Skeletal muscle cell (primary cell): ENCODE data around the gene SLC37A2.
"Not testable (repeated sequence)": the region's sequence is repeated elsewhere in the genome, so short reads cannot be mapped to it uniquely, and the experiment has no call there.

Experiments used
- DNase-seq: peaks from one replicate; pipeline ENCODE4 v3.0.0-alpha.2; 2010; ENCODE audit warnings: low read depth
- H3K4me3 ChIP-seq: 2 replicates; pipeline ENCODE4 v1.5.1; 2011; ENCODE audit warnings: low read depth, mild to moderate bottlenecking, control low read depth, low read length, moderate library complexity

The SLC37A2 gene

DNA sequence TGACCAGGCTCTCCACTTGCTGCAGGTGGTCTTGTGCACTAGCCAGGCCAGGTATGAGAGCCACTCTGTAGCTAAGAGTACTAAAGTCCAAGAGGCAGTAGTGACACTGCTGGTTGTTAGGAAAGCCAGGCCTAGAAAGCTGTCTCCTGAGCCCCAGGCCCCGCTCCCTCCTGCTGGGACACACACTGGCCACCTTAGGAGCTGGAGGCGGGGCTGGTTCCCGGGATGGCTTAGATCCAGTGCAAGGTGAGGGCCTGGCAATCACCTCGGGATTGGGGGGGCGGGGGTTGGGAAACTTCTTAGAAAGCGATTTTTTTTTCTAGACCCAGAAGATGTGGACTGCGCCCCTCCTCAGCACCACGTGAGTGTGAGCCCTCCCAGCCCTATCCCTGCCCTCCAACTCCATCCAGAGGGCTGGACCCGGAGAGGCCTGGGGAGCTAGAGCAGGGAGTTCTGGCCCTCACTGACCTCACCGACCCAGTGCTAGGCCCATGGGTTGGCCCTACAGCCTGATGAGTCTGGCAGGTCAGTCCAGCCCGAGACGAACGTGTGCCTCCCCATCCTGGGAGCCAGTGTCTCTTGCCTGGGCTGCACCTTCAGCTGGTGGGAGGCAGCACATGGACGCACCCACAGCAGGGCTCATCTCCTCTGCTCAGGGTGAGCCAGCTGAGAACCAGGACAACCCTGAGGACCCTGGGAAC lies 18.1 kb downstream of the SLC37A2 start:
- no peak overlapping the region for H3K4me3 ChIP-seq
- no peak for DNase-seq

DNA sequence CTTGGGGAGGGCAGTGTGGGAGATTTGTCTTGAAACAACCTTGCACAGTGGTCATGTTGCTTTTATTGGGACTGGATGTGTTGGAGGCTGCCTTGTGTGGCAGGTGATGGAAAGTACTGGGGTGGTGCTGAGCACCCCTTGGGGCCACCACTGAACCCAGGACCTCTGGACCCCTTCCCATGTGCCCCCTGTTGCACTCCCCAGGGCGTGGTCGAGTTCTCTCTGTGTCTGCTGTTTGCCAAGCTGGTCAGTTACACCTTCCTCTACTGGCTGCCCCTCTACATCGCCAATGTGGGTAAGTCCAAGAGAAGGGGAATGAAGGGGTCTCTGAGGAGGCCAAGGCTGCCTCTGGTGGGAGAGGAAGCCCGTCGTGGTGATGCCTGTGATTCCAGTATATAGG lies 18.9 kb downstream of the SLC37A2 start:
- no peak for DNase-seq
- no peak overlapping the region for H3K4me3 ChIP-seq

DNA sequence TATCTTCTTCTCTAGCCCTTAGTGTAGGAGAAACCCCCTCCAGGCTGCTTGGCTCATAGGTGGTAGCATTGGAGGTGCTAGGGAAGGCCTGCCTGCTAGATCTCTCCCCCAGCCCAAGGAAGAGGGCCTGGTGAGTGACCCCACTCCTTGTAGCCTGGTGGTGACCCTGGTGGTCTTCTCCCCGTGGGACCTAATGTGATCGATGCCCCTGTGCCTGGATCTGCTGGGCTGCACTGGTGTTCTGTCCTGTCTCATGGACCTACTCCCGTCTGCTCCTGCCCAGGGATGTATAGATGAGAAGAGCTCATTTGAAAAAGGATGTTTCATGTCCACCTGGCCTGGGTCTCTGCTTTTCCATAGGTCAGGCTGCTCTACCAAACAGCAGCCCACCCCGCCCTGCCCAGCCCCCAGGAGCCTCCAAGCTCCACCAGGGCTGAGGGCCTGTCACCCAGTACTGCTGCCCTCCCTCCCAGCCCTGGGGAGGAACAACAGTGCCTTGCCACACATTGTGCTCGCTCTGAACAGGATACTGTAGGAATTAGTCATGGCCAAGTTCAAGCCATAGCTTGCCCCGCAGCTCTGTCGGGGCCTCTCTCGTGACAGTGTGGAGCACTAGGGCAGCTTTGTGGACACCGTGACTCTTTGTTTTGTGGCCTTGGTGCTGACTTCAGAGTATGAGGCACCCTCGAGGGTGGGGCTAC lies 19.7 kb downstream of the SLC37A2 start:
- peak; percentile 66 for DNase-seq
- H3K4me3 ChIP-seq = no peak overlapping the region

DNA sequence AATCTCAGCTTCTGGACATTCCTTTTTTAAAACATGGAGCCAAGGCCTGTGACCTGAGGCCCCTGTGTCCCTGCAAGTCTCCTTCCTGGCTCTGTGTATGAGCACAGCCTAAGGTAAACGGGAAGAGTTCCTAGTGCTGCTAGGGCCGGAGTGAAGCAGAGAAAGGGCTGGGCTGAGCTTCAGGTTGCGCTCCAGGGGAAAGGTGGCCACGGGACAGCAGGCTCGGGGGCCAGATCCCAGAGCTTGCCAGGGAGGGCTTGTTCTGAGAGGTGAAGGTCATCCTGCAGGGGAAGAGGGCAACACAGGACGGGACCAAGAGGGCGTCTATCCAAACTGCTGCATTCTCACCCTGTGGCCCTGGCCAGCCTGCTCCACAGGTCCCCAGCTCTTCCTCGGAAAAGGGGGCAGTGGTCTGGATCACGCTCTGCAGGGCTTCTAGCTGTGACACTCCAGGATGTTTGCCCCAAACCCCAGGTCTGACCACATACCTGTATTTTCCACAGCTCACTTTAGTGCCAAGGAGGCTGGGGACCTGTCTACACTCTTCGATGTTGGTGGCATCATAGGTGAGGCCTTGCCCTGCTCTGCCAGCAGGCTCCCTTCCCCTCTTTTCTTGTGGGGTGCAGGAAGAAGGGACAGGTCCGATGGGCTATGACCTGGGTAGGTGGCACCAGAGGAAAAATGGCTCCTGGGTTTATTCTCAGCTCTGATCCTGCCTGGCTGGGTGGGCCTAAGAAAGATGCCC lies 20.4 kb downstream of the SLC37A2 start:
- no peak overlapping the region for H3K4me3 ChIP-seq
- DNase-seq = no peak

DNA sequence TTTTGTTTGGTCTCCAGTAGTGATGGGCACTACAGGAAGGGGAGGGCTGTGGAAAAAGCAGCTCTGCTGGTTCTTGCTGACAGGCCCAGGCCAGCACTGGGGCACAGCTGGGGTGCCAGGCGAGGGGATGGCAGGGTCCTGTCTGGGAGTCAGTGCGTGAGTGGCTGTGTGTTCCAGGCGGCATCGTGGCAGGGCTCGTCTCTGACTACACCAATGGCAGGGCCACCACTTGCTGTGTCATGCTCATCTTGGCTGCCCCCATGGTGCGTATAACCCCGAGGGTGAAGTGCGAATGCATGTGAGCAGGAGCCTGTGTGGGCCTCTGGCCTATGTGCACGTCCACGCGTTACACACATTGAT lies 20.9 kb downstream of the SLC37A2 start:
- no peak overlapping the region for H3K4me3 ChIP-seq
- no peak for DNase-seq

DNA sequence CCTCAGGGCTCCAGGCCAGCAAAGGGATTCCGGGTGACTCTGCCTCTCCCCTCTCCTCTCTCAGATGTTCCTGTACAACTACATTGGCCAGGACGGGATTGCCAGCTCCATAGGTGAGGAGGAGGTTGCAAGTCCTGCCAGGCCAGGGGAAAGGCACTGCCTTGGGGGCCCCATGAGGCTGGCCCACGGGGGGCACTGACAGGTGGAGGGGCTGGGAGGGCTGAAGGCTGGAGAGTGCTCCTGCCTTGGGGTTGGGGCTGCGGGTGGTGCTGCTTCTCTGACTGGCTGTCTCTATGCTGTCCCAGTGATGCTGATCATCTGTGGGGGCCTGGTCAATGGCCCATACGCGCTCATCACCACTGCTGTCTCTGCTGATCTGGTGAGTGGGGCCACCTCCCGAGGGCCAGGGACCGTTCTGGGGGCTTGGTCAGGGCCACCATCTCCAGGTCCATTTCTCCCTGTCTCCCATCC lies 21.7 kb downstream of the SLC37A2 start:
- no peak overlapping the region for H3K4me3 ChIP-seq
- no peak for DNase-seq

DNA sequence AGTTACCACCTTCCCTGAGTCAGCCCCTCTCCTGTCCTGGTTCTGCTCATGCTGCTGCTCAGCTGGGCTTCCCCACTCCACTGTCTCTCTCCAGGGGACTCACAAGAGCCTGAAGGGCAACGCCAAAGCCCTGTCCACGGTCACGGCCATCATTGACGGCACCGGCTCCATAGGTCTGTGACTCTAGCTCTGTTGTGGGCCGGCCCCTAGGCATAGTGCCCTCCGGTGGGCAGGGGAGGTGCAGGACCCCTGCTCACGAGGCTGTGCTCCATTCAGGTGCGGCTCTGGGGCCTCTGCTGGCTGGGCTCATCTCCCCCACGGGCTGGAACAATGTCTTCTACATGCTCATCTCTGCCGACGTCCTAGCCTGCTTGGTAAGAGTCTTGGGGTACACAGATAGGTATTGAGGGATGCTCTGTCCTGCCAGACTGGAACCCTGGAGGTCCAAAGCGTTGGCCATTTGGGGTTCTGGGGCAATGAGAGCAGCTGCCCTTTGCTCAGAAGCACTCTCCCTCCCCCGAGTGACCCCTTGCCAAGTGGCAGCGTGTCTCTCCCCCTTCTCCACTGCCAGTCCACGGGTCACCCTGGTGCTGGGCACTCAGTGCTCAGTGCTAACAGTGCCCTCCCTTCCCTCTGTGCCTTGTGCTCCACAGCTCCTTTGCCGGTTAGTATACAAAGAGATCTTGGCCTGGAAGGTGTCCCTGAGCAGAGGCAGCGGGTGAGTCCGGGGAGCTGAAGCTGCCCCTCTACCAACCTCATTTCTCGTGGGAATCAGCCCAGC lies 22.4 kb downstream of the SLC37A2 start:
- no peak overlapping the region for H3K4me3 ChIP-seq
- no peak for DNase-seq

DNA sequence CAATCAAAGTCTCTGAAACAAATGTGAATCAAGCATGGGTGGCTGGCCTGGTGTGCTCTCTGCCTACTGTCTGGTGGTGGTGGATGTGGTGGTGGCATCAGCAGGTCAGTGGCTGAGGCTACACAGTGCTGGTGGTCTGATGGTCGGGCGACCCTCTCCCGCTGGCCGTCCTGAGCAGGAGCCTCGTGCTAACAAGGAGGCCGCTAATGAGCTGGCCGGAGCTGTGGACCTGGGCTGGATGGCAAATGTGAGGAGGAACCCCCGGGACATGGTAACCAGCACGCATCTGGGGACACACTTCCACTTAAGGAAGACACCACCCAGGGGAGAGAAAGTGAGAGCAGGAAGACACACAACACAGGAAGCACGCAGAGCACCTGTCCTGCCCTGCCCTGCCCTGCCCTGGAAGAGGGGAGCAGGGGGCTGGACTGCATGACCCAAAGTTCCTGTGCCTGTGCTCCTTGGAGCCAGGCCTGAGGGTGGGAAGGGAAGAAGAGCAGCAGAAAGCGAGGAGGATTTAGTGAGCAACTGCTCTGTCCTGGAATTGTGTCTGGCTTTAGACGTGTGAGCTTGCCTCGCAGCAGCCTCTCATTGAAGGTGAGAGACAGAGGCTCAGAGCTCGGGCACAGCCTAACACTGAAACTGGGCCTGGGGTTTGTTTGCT lies 23.7 kb downstream of the SLC37A2 start:
- no peak overlapping the region for H3K4me3 ChIP-seq
- no peak for DNase-seq

DNA sequence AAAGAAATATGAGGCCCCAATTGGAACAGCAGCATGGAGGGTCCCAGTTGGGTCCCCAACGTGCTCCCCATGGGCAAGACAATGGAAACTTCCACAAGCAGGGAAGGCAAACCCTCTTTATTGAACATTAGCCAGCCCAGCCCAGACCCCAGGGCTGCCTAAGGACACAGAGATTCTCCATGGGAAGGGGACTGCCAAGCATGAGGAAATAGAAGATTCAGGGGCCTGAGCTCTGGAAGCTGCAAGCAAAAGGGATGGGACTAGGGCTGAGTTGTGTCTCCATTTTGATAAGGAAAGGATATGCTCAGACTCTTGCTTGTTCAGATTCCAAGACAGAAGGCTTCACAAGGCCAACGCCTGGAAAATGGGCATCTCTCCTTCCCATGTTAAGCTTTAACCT lies 25.0 kb downstream of the SLC37A2 start:
- no peak overlapping the region for H3K4me3 ChIP-seq
- DNase-seq = no peak

DNA sequence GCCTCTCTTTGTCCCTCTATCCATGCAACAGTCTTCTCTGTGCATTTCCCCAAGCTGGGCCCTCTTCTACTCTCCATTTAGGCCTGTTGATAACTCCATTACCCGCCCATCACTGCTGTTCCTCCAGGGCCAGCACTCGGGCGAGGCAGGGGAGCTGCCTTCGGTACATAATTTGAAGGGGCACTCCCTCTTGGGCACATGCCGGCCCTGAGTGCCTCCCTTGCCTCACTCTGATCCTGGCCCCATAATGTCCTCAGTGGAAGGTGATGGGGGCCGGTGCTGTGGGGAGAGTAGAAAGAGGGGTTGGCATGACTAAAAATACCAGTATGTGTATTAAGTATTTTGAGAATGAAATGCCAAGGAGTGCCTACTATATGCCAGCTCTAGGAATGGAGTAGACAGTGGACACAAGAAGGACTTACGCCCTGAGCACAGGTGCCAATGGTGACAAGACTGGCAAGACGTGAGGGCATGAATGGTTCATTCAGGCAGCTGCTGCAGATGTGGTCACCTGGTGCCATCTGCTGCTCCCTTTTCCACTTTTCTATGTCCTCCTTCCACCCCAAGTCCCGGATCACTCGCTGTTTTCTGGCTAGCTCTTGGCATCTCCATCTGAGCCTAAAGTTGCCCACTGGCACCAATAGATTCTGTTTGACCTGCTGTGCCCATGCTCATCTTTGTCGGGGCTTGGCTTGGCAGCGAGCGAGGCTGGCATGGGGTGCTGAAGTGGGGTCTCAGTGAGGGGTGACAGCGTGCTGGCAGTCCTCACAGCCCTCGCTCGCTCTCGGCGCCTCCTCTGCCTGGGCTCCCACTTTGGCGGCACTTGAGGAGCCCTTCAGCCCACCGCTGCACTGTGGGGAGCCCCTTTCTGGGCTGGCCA lies 25.7 kb downstream of the SLC37A2 start:
- no peak for DNase-seq
- no peak overlapping the region for H3K4me3 ChIP-seq

DNA sequence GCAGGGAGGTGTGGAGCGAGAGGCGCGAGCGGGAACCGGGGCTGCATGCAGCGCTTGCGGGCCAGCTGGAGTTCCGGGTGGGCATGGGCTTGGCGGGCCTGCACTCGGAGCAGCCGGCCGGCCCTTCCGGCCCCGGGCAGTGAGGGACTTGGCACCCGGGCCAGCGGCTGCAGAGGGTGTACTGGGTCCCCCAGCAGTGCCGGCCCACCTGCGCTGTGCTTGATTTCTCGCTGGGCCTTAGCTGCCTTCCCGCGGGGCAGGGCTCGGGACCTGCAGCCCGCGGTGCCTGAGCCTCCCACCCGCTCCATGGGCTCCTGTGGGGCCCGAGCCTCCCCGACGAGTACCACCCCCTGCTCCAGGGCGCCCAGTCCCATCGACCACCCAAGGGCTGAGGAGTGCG lies 26.4 kb downstream of the SLC37A2 start:
- not testable (repeated sequence) for H3K4me3 ChIP-seq, DNase-seq

DNA sequence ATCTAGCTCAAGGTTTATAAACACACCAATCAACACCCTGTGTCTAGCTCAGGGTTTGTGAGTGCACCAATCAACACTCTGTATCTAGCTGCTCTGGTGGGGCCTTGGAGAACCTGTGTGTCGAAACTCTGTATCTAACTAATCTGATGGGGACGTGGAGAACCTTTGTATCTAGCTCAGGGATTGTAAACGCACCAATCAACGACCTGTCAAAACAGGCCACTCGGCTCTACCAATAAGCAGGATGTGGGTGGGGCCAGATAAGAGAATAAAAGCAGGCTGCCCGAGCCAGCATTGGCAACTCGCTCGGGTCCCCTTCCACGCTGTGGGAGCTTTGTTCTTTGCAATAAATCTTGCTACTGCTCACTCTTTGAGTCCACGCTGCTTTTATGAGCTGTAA lies 27.0 kb downstream of the SLC37A2 start:
- not testable (repeated sequence) for H3K4me3 ChIP-seq, DNase-seq

DNA sequence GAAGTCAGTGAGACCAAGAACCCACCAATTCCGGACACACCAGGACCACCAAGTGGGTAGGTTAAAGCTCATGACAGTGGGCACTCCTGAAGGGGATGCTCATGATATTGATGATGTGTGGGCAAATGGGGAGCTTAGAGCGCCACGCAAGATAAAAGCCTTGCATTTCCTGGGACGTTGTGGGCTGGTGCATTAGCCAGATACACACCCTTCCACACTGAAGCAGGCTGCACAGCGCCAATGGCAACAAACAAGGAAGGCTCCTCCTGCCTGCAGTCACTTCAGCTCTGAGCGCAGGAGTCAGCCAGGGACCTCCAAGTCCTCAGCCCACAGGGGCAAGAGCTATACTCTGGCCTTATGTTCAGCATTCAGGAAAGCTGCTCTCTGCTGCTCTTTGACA lies 27.7 kb downstream of the SLC37A2 start:
- no peak for DNase-seq
- no peak overlapping the region for H3K4me3 ChIP-seq

DNA sequence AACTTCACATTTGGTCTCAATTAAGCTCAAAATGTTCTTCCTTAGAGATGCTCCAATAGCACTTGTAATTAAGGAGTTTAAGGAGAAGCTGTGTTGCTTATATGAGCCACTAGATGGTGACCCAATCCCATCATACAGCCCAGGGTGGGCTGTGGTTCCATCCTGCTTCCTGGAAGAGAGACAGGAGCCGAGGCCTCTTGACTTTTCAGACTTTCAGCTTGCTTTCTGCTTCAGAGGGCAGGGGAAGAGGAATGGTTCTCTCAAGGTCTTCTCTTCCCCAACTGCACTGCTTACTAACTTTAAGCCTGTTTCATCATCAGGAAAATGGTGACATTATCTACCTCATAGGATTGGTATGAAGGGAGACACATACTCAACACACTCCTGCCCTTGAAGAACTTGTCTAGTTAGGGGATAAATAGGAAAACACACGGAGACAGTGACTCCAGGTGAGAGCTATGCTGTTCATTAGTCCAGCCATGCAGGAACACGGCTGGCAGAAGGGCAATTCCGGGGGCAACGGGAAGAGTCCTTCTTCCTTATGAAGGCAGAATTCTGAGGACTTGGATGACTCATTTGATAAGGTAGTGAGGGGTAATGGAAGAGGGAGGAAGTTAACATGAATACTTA lies 28.3 kb downstream of the SLC37A2 start:
- no peak overlapping the region for H3K4me3 ChIP-seq
- DNase-seq = peak; percentile 36

DNA sequence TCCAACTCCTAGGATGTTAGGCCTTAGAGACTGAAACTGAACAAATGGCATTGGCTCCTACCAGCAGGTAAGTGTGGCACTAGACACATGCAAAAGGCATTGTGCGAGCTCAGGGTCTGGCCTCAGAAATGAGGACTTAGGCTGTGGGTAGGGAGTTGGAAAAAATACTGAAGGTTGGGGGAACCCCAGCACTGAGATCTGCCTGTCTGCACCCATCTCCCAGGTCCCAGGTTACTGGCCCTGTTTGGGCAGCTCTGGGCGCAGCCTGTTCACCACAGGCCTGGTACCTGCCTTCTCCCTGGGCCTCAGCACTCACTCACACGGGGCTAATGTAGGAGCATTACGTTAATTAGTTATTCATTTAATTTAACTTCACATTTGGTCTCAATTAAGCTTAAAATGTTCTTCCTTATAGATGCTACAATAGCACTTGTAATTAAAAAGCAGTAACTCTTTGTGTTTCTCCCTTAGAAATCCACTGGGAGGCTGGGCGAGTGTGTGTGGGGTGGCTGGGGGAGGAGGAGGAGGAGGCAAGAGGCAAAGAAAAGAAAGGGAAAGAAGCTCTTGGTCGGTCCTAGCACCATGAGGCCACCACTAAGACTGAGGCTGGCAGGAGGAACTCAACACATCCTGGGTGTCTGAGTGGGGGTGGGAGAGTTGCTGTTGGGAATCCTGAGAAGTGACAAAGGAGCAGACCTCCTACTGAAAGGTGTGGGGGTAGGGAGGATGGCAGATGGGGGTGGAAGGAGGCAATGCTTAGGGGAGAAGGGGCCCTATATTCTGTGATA lies 29.0 kb downstream of the SLC37A2 start:
- no peak for DNase-seq
- no peak overlapping the region for H3K4me3 ChIP-seq

DNA sequence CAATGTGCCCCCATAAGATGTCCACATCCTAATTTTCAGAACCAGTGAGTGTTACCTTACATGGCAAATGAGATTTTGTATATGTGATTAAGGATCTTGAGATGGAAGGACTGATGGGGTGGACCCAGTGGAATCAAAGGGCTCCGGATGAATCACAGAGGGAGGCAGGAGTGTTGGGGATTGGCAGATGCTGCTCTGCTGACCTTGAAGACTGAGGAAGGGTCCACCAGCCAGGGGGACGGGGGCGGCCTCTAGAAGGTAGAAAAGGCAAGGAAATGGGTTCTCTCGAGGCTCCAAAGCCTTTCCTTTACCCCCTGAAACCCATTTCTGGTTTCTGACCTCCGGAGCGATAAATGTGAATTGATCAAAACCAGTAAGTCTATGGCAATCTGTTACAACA lies 29.6 kb downstream of the SLC37A2 start:
- H3K4me3 ChIP-seq = no peak overlapping the region
- DNase-seq = no peak

DNA sequence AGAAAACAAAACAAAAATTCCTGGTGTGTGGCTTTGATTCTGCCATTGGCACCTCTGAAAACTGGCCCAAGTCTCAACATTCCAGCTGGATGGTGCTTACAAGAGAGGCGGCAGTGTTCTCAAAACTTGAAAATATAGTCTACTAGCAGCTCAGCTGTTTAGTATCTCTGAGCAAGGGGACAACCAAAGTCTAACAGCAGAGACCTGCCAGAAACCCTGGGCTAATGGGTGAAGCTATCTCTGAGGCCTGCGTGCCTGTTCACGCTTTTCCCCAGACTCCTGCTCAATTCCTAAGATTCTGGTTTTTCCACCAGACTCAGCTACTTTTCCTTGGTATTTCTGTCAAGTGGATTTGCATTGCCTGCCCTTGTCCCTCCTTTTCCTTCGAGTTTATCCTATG lies 30.4 kb downstream of the SLC37A2 start:
- no peak for DNase-seq
- no peak overlapping the region for H3K4me3 ChIP-seq
